AG04450 (cell line): ENCODE measurements around the gene PSAP. TPM values are rescaled to one million over a fixed set of nuclear protein-coding genes. Genes with fewer than 3 reads are reported as not detected.

Experiments
- CTCF ChIA-PET: fragments of 300-600, 350-600 bp; formaldehyde crosslinking; extraction: SDS; loops from one replicate; lab custom pipeline; 2022; ENCODE audit warnings: antibody characterized with exemption, inconsistent platforms; lab: Charles Lee
- POLR2A ChIA-PET: fragments of 350-600 bp; formaldehyde crosslinking; extraction: SDS; loops from one replicate; lab custom pipeline; 2021; ENCODE audit warnings: antibody characterized with exemption, inconsistent platforms; lab: Yijun Ruan, JAX
- DNase-seq: peaks from one replicate; pipeline ENCODE4 v3.0.0-alpha.2; 2011; ENCODE audit warnings: low read depth, low spot score
- H3K27ac ChIP-seq: one replicate; pipeline ENCODE4 v1.5.1; 2012; ENCODE audit warnings: low read depth, low read length, control low read depth
- H3K27me3 ChIP-seq: one replicate; pipeline ENCODE4 v1.6.0; 2012; ENCODE audit warnings: low read length; ENCODE audit not compliant: control insufficient read depth, insufficient read depth
- H3K4me3 ChIP-seq: 2 replicates; pipeline ENCODE4 v1.5.1; 2011; ENCODE audit warnings: mild to moderate bottlenecking, low read depth, low read length, control low read depth
- H3K9me3 ChIP-seq: 2 replicates; pipeline ENCODE4 v1.5.1; 2012; ENCODE audit warnings: low read length; ENCODE audit not compliant: control insufficient read depth, insufficient read depth
- polyA plus RNA-seq: library from polyadenylated mRNA; depleted of rRNA; stranded (reverse); fragments of >200 nt; gene quantifications from 2 replicates; pipeline ENCODE4 v1.2.3, GENCODE V29; 2011
- TF ChIP-seq, protein P1 (sequence below): IDR thresholded peaks from 2 replicates; pipeline ENCODE4 v1.5.1; 2011; ENCODE audit warnings: low read depth, low read length, control low read depth, inconsistent platforms

Gene PSAP
- polyA plus RNA-seq, 1 experiment: 1,594 TPM

DNA sequence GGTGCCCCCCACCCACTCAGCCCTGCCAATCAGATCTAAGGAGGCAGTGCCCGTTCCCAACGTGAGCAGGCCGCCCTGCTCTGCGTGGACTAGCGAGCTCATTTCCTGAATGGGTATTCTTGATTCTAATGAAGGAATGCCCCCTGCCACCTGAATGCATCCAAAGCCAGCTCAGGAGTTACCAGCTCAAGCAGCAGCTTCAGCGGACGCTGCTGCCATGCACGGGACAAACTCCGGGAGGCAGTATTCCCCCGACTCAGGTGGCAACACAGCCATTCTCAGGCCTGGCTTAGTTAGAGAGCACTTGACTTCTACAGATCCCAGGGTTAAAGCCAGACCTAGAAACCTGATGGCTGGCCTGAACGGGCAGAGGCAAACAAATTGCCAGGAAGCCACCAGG, 25.8 kb downstream of the PSAP start:
- Histone ChIP-seq H3K27me3 (no peaks in the 10 kb centered on the region), H3K4me3 (no peak overlapping the region), H3K9me3 (no peaks in the 10 kb centered on the region), H3K27ac (no peak overlapping the region)
- CTCF ChIA-PET: interaction anchor here (1.1 to 1.5 kb wide), 2 partner anchors 13 to 71 kb away, joined by 3 to 6 read pairs; no protein-coding TSS in a partner anchor
- no peak for DNase-seq
- TF ChIP-seq, protein P1, sequence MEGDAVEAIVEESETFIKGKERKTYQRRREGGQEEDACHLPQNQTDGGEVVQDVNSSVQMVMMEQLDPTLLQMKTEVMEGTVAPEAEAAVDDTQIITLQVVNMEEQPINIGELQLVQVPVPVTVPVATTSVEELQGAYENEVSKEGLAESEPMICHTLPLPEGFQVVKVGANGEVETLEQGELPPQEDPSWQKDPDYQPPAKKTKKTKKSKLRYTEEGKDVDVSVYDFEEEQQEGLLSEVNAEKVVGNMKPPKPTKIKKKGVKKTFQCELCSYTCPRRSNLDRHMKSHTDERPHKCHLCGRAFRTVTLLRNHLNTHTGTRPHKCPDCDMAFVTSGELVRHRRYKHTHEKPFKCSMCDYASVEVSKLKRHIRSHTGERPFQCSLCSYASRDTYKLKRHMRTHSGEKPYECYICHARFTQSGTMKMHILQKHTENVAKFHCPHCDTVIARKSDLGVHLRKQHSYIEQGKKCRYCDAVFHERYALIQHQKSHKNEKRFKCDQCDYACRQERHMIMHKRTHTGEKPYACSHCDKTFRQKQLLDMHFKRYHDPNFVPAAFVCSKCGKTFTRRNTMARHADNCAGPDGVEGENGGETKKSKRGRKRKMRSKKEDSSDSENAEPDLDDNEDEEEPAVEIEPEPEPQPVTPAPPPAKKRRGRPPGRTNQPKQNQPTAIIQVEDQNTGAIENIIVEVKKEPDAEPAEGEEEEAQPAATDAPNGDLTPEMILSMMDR: no peak
- POLR2A ChIA-PET: no interaction called here

DNA sequence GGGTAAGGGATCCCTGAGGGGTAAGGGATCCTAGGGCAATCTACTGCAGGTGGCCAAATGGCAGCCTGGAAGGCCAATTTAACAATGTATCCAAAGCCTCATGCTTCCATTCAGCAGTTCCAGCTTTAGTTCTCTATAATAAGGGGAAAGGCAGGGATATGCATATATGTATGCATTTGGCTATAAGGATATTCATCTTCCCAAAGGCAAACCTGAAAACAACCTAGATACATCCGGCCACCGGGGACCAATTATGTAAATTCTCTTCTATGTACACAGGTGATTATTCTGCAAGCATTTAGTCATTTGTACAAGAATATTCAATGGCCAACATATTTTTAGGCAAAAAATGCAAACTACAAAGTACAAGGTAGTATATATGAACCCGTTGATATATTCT, 26.7 kb downstream of the PSAP start:
- Histone ChIP-seq H3K4me3 (no peak overlapping the region), H3K9me3 (no peaks in the 10 kb centered on the region), H3K27ac (no peak overlapping the region), H3K27me3 (no peaks in the 10 kb centered on the region)
- DNase-seq: no peak
- POLR2A ChIA-PET: no interaction called here
- CTCF ChIA-PET: interaction anchor here (1.1 to 1.5 kb wide), 2 partner anchors 12 to 72 kb away, joined by 3 to 6 read pairs; no protein-coding TSS in a partner anchor
- TF ChIP-seq, protein P1: no peak

DNA sequence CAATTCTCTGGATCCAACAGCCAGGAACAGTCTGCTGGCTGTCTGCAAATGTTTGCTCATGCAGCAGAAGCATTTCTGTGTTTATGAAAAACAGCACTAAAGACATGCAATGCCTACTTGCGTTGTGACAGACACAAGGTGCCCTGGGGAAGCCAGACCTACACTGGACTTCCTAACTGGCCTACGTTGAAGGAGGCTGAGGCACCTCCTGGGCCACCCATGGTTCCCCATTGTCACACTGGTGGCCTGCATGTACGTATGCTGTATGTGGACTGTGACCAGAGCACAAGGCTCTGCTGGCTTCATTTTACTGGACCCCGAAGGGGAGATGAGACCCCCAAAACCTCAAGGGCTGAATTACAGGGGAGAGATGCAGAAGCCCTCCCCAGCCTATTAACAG, 27.7 kb downstream of the PSAP start:
- Histone ChIP-seq H3K4me3 (no peak overlapping the region), H3K9me3 (no peaks in the 10 kb centered on the region), H3K27me3 (no peaks in the 10 kb centered on the region), H3K27ac (no peak overlapping the region)
- DNase-seq: no peak
- ChIA-PET CTCF (no interaction called here), POLR2A (interaction anchor here (1.3 kb wide), 1 partner anchor 28 kb away, joined by 7 read pairs; the partner anchor contains the start of gene PSAP)
- TF ChIP-seq, protein P1: no peak

DNA sequence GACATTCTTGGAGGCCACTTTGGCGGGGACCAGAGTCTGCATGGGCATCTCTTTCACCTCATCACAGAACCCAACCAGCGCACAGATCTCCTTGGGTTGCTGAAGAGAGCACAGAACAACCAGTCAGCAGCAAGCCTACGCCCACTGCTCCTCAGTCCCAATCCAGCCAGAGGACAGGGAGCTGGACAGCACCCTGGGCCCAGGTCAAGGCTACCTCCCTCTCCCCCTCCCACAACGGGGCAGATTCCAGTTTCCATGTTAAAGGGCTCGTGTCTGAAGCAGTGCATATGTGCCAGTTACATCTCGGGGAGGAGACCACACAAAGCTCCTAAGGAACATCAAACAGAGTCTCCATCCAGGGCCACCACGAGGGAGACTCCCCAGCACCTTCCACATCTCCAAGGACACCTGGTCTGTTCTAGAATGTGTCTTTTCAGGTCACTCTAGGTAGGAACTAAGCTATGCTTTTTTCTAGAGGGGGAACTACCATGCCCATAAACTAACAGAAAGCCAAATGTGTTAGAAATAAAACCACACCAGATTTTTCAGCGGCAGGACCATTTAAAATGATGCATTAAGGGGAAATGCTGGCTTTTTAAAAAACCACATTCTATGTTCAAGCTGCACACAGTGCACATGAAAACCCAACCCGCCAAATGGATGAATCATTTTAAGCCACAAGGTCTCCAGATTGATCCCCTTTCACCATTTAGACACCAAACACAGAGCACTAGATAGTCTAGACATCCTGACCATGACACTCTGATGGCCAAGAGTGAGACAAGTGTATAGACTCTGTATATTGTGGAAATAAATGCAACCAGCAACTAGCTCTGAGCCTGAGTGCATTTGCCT, 28.9 kb downstream of the PSAP start:
- TF ChIP-seq, protein P1: no peak
- no peak for DNase-seq
- no peak overlapping the region for H3K27ac ChIP-seq
- H3K9me3 ChIP-seq: no peaks in the 10 kb centered on the region; the same call in 1 of the 2 replicates
- ChIA-PET POLR2A (interaction anchor here (1.3 kb wide), 1 partner anchor 29 kb away, joined by 7 read pairs; the partner anchor contains the start of gene PSAP), CTCF (interaction anchor here (0.6 to 1.7 kb wide), 3 partner anchors 74 to 503 kb away, joined by 3 to 10 read pairs (median 8); partner anchors contain the start of gene SLC29A3)
- H3K27me3 ChIP-seq: no peaks in the 10 kb centered on the region
- no peak overlapping the region for H3K4me3 ChIP-seq

DNA sequence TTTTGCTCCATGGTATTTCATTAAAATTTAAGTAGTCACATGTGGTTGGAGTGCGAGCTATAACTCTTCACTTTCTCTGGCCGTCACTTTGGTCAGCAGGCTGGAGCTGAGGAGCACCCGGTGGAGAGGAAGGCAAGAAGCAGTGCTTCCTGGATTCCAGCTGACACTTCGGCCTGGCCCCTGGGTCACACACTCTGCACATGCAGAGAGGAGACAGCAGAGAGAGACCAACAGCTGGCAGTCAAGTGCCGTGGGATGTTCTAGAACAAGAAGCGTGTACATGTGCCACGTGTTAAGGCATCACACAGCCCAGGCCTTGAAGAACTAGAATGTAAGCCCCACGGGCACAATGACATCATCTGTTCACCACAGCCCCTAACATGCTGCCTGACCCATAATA, 30.1 kb downstream of the PSAP start:
- Histone ChIP-seq H3K27me3 (no peaks in the 10 kb centered on the region), H3K9me3 (no peaks in the 10 kb centered on the region; the same call in 1 of the 2 replicates), H3K4me3 (no peak overlapping the region), H3K27ac (no peak overlapping the region)
- no peak for DNase-seq
- TF ChIP-seq, protein P1: no peak
- ChIA-PET CTCF (no interaction called here), POLR2A (no interaction called here)
